Kidney (tissue), 14 donors: ENCODE measurements around the gene FAM120B. TPM values are rescaled to one million over a fixed set of nuclear protein-coding genes. Genes with fewer than 3 reads are reported as not detected.

Experiments
- DNase-seq, 5 donors: peaks; one replicate each; pipeline ENCODE4 v3.0.0-alpha.2; 2013 to 2020
- FAIRE-seq: peaks from 2 replicates; lab custom pipeline; 2012; peaks lifted over from hg19 to GRCh38; lab: Jason Lieb, UNC
- H3K27ac ChIP-seq, 2 donors: one replicate each; pipeline ENCODE4 v1.7.0; 2013; ENCODE audit warnings: low read depth in 2 of 2, low read length in 2 of 2, inconsistent platforms in 1 of 2
- H3K27me3 ChIP-seq: one replicate; pipeline ENCODE4 v1.7.1; 2013; ENCODE audit warnings: low read length, inconsistent platforms; ENCODE audit not compliant: control insufficient read depth, insufficient read depth
- H3K36me3 ChIP-seq, 3 donors: one replicate each; pipeline versions ENCODE4 v1.7.0 to v1.7.1; 2013; ENCODE audit warnings: low read length in 3 of 3, control low read depth in 1 of 3, inconsistent platforms in 1 of 3; ENCODE audit not compliant: insufficient read depth in 3 of 3, control insufficient read depth in 2 of 3
- H3K4me1 ChIP-seq, 3 donors: one replicate each; pipeline versions ENCODE4 v1.7.0 to v1.7.1; 2013; ENCODE audit warnings: low read length in 3 of 3, inconsistent platforms in 1 of 3, low read depth in 1 of 3; ENCODE audit not compliant: control insufficient read depth in 2 of 3, insufficient read depth in 2 of 3
- H3K4me3 ChIP-seq, 3 donors: one replicate each; pipeline versions ENCODE4 v1.7.0 to v1.8.1; 2013; ENCODE audit warnings: low read length in 3 of 3, control low read depth in 1 of 3, inconsistent platforms in 1 of 3
- H3K9ac ChIP-seq, 3 donors: one replicate each; pipeline versions ENCODE4 v1.7.0 to v1.7.1; 2013; ENCODE audit warnings: low read length in 3 of 3, control low read depth in 1 of 3, inconsistent platforms in 1 of 3
- H3K9me3 ChIP-seq, 3 donors: one replicate each; pipeline versions ENCODE4 v1.7.0 to v1.7.1; 2013; ENCODE audit warnings: low read length in 3 of 3, control low read depth in 1 of 3, inconsistent platforms in 1 of 3; ENCODE audit not compliant: control insufficient read depth in 2 of 3, insufficient read depth in 1 of 3
- intact Hi-C: fragments of 100-400 bp; cut with DNase I; formaldehyde crosslinking; loops from one replicate; pipeline ENCODE4 v1.11.1; 2022
- polyA plus RNA-seq: library from polyadenylated mRNA; stranded (reverse); fragments of 350-450 nt; fragmentation: Illumina TruSeq; extraction: RNeasy Lipid Tissue Mini Kit (QIAGEN cat#74804); gene quantifications from one replicate; pipeline ENCODE4 v1.2.3, GENCODE V29; 2014; ENCODE audit warnings: low read depth, low replicate concordance; ENCODE audit not compliant: insufficient read depth
- total RNA-seq: library from RNA; stranded (reverse); fragmentation: NEBNext Ultra II Directional; extraction: Animal tissue kit (Norgen Biotek cat#: 25700); gene quantifications from one replicate; pipeline ENCODE4 v1.2.1, GENCODE V29; 2021
- TF ChIP-seq, protein P1 (sequence below): IDR thresholded peaks from 3 replicates; pipeline ENCODE4 v1.5.1; 2012; ENCODE audit warnings: mild to moderate bottlenecking, moderate library complexity, borderline replicate concordance; ENCODE audit not compliant: insufficient read depth; ENCODE audit errors: extremely low read depth
- donor health status: control.
- donor health status: control.
- donor health status: control.
- donor health status: control.
- donor health status: control.
- donor health status: DM: yes; HTN: yes; CAD: no.
- donor health status: Normal renal cell carcinoma (clear cell type).

The FAM120B gene
- total and polyA plus RNA-seq, 2 donors from 2014 or later: 16.5 to 34.8 TPM

DNA sequence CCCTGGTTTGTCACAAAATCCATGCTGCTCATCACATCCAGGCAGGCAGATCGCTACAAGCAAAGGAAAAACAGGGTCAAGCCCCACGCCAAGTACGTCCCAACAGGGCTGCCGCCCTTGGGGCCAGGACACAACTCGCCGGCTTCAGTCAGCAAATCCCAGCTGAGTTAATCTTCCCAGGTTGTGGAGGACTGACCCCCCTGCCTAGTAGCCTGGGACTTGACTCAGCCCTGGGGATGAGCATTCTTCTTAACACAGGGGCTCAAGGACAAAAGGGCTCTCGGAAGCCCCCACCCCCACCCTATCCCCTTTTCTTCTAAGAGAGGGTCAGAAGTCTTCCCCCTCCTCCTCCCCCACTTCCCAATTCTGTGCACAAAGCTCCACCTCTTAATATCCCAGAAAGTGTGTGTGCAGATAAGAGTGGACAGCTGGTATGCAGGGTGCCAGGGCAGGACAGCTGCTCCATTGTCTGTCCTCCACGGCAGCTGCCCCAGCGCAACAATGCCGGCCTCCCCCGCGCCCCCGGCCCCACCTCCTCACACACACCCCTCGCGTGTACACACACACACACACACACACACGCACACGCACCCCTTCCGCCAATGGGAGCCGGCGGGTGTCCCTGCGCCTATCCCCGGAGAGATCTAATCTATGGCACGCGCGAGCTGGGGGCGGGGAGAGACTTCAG is 20.2 kb upstream of the FAM120B start:
- Histone ChIP-seq H3K27me3 (peaks cover 8% of the 10 kb centered on the region), H3K27ac (no peak overlapping the region), H3K4me3 (no peak overlapping the region), H3K4me1 (peaks cover 0 to 19% (median 0%) of the 10 kb centered on the region in 3 donors), H3K36me3 (no peaks in the 10 kb centered on the region), H3K9ac (no peak overlapping the region), H3K9me3 (no peaks in the 10 kb centered on the region)
- TF ChIP-seq, protein P1, sequence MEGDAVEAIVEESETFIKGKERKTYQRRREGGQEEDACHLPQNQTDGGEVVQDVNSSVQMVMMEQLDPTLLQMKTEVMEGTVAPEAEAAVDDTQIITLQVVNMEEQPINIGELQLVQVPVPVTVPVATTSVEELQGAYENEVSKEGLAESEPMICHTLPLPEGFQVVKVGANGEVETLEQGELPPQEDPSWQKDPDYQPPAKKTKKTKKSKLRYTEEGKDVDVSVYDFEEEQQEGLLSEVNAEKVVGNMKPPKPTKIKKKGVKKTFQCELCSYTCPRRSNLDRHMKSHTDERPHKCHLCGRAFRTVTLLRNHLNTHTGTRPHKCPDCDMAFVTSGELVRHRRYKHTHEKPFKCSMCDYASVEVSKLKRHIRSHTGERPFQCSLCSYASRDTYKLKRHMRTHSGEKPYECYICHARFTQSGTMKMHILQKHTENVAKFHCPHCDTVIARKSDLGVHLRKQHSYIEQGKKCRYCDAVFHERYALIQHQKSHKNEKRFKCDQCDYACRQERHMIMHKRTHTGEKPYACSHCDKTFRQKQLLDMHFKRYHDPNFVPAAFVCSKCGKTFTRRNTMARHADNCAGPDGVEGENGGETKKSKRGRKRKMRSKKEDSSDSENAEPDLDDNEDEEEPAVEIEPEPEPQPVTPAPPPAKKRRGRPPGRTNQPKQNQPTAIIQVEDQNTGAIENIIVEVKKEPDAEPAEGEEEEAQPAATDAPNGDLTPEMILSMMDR: no peak
- DNase-seq (peak; percentile 75 to 88 (median 79)), FAIRE-seq (no peak)
- intact Hi-C loops: no loop called here

DNA sequence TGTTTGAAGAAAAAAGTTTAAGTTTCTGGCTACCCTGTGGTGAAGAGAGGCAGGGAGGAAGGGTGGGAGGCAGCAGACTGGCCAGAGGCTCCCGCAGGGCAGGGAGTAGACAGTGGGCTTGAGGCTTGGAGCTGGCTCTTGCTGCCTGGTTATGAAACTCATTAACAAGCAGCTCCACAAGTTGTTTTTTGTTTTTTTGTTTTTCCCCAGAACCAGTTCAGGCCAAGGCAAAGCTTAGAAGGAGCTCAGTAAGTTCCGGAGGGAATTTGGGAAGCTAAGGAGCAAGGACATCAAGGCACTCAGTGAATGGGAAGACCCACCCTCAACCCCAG is 19.7 kb upstream of the FAM120B start:
- intact Hi-C loops: no loop called here
- no peak overlapping the region for H3K4me3 ChIP-seq
- H3K27me3 ChIP-seq: peaks cover 8% of the 10 kb centered on the region
- no peak for DNase-seq
- peak overlapping the region in 1 of 2 donors; percentile 15 for H3K27ac ChIP-seq
- peaks cover 0 to 19% (median 0%) of the 10 kb centered on the region in 3 donors for H3K4me1 ChIP-seq
- FAIRE-seq: no peak
- H3K36me3 ChIP-seq: no peaks in the 10 kb centered on the region
- TF ChIP-seq, protein P1: no peak
- no peaks in the 10 kb centered on the region for H3K9me3 ChIP-seq
- no peak overlapping the region for H3K9ac ChIP-seq

DNA sequence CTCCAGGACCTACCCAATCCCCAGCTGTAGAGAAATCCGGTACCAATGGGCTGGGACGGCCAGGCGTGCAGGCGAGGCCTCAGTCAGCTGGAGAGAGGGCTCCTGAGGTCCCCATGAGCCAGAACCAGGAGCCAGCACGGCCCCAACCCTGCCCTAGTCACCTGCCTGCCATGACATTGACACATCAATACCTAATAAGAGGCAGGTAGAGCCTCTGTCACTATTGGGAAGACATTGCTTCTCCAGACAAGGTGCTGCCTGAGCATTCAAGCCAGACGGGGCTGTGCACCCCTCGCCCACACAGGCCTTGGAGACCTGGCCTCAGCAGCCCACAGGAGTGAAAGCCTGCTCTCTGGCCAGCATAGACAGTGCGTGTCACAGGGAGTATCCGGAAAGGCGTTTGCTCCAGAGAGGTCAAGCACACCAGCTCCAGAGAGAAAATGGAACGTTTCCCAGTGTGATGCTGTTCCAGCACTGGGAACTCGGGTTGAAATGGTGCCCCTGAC is 19.1 kb upstream of the FAM120B start:
- TF ChIP-seq, protein P1: no peak
- Histone ChIP-seq H3K27me3 (peaks cover 10% of the 10 kb centered on the region), H3K4me3 (no peak overlapping the region)

More for the DNA sequence above, 19.1 kb upstream of the FAM120B start:
- Histone ChIP-seq H3K27ac (peak overlapping the region in 1 of 2 donors; percentile 15), H3K4me1 (peaks cover 0 to 22% (median 0%) of the 10 kb centered on the region in 3 donors), H3K9ac (no peak overlapping the region), H3K9me3 (no peaks in the 10 kb centered on the region), H3K36me3 (no peaks in the 10 kb centered on the region)
- intact Hi-C loops: no loop called here
- DNase-seq (peak in 2 of 5 donors; percentile 43 to 61), FAIRE-seq (no peak)
